Motor neuron (in vitro differentiated cells): ENCODE measurements around the gene CD300H. TPM values are rescaled to one million over a fixed set of nuclear protein-coding genes. Genes with fewer than 3 reads are reported as not detected.

Source experiments
- ATAC-seq, 8 experiments: fragments of 200-7000 bp; cut with Tn5 transposase; replicated peaks in 6 of 8; 2 replicates each; pipeline ENCODE4 v1.8.0; 2021; ENCODE audit warnings: mild to moderate bottlenecking in 8 of 8, moderate library complexity in 8 of 8
- H3K27ac ChIP-seq, 2 donors: fragments of 250-450 bp; sonication (Bioruptor Pico); 2 replicates each; pipeline ENCODE4 v1.9.0; 2021; ENCODE audit warnings: antibody characterized with exemption in 2 of 2, mild to moderate bottlenecking in 2 of 2, moderate library complexity in 1 of 2
- H3K4me1 ChIP-seq, 2 donors: fragments of 250-450 bp; sonication (Bioruptor Pico); replicated peaks in 1 of 2; 2 replicates each; pipeline ENCODE4 v1.6.1; 2021; ENCODE audit warnings: antibody characterized with exemption in 2 of 2, mild to moderate bottlenecking in 2 of 2, moderate library complexity in 1 of 2
- H3K4me3 ChIP-seq, 5 donors: fragments of 250-450 bp; sonication (Bioruptor Pico); 2 replicates each; pipeline ENCODE4 v1.9.0; 2021; ENCODE audit warnings: antibody characterized with exemption in 5 of 5, mild to moderate bottlenecking in 5 of 5, moderate library complexity in 4 of 5
- WGBS, 10 experiments: fragments of 450-650 bp; shearing (Covaris generic); methylation state at CpG; one replicate each; pipeline ENCODE4 v1.0.0; 2022; 5-methylcytosine and 5-hydroxymethylcytosine counted together
- in situ Hi-C, 9 experiments: fragments of 400-800 bp; cut with MboI; loops; one replicate each; pipeline ENCODE4 v1.15.0; 2021; ENCODE audit warnings: low sequenced_read_pairs in 9 of 9, low pct_unique_long_range_greater_than_20kb in 2 of 9; ENCODE audit not compliant: unreplicated experiment in 9 of 9
- total RNA-seq, 8 experiments: library from RNA; unstranded; fragments of 300-600 nt; gene quantifications; 2 replicates each; pipeline versions ENCODE4 v1.2.3 to v1.2.4, GENCODE V29; 2022

Gene CD300H
- total RNA-seq, 8 experiments from 2014 or later = not detected

- Histone ChIP-seq H3K4me3 (no peak overlapping the region), H3K27ac (no peak overlapping the region), H3K4me1 (peaks cover 2 to 14% of the 10 kb centered on the region in 2 donors)
- peak; percentile 5 to 67 (median 42) for ATAC-seq
- WGBS, 10 experiments = 0 to 41% (median 28%) methylated on average over 2 to 10 of the region's 12 CpGs; no CpG with 5 or more reads in 3 of the 10 experiments
- in situ Hi-C loops = loop anchor here in 1 of 9 experiments (25.0 kb wide), 1 partner anchor 110 kb away; the partner anchor contains the start of gene CD300LF
Observed at GRCh38 chr17:74601944-74602572, 34.7 kb upstream of the CD300H start.

GRCh38 chr17:74599448-74599939 lies 32.2 kb upstream of the CD300H start:
- peak in 6 of 8 experiments; percentile 33 to 71 (median 56) for ATAC-seq
- Histone ChIP-seq H3K27ac (no peak overlapping the region), H3K4me1 (peaks cover 2 to 10% of the 10 kb centered on the region in 2 donors), H3K4me3 (no peak overlapping the region)
- WGBS, 10 experiments = 0 to 67% (median 42%) methylated on average over 1 to 6 of the region's 10 CpGs; no CpG with 5 or more reads in 3 of the 10 experiments
- in situ Hi-C loops = no loop called here

- H3K27ac ChIP-seq = no peak overlapping the region
- 0 to 20% (median 10%) methylated on average over 1 to 3 of the region's 3 CpGs; no CpG with 5 or more reads in 7 of the 10 experiments for WGBS, 10 experiments
- peaks cover 2 to 10% of the 10 kb centered on the region in 2 donors for H3K4me1 ChIP-seq
- in situ Hi-C loops = no loop called here
- ATAC-seq = no peak
- no peak overlapping the region for H3K4me3 ChIP-seq
Observed at GRCh38 chr17:74599023-74599399, 31.7 kb upstream of the CD300H start.

GRCh38 chr17:74598346-74599022 lies 31.2 kb upstream of the CD300H start:
- Histone ChIP-seq H3K4me1 (peaks cover 2 to 9% of the 10 kb centered on the region in 2 donors), H3K4me3 (no peak overlapping the region), H3K27ac (no peak overlapping the region)
- ATAC-seq = no peak
- in situ Hi-C loops = no loop called here
- 0 to 100% (median 71%) methylated on average over 1 to 4 of the region's 4 CpGs; no CpG with 5 or more reads in 3 of the 10 experiments for WGBS, 10 experiments

GRCh38 chr17:74597069-74597790 lies 29.9 kb upstream of the CD300H start:
- 0 to 90% (median 66%) methylated on average over 1 to 8 of the region's 8 CpGs; no CpG with 5 or more reads in 1 of the 10 experiments for WGBS, 10 experiments
- no peak overlapping the region for H3K27ac ChIP-seq
- peaks cover 2 to 6% of the 10 kb centered on the region in 2 donors for H3K4me1 ChIP-seq
- H3K4me3 ChIP-seq = no peak overlapping the region
- no peak for ATAC-seq
- in situ Hi-C loops = no loop called here

GRCh38 chr17:74595037-74595750 lies 27.9 kb upstream of the CD300H start:
- in situ Hi-C loops = no loop called here
- Histone ChIP-seq H3K27ac (no peak overlapping the region), H3K4me1 (peaks cover 2 to 6% of the 10 kb centered on the region in 2 donors), H3K4me3 (no peak overlapping the region)
- WGBS, 10 experiments = 0 to 94% (median 60%) methylated on average over 1 to 5 of the region's 6 CpGs; no CpG with 5 or more reads in 3 of the 10 experiments
- ATAC-seq = no peak

GRCh38 chr17:74592087-74592990 lies 25.0 kb upstream of the CD300H start, which contains the start of gene CD300LD:
Gene CD300LD (minus strand): TSS chr17:74592283. CDS start chr17:74592202, 81 bp downstream.
- WGBS, 10 experiments = 21 to 100% (median 66%) methylated on average over 3 to 12 of the region's 14 CpGs
- ATAC-seq = no peak
- in situ Hi-C loops = no loop called here
- H3K4me3 ChIP-seq = no peak within 1 kb of the TSS
- H3K27ac ChIP-seq = no peak within 1 kb of the TSS
- no peaks in the 10 kb centered on the region for H3K4me1 ChIP-seq

GRCh38 chr17:74591503-74591902 lies 24.2 kb upstream of the CD300H start:
- H3K27ac ChIP-seq = no peak overlapping the region
- H3K4me1 ChIP-seq = no peaks in the 10 kb centered on the region
- in situ Hi-C loops = no loop called here
- WGBS, 10 experiments = 0 to 100% (median 33%) methylated on average over 1 of the region's 1 CpG; no CpG with 5 or more reads in 2 of the 10 experiments
- ATAC-seq = no peak
- no peak overlapping the region for H3K4me3 ChIP-seq

GRCh38 chr17:74585711-74586110 lies 18.4 kb upstream of the CD300H start:
- ATAC-seq = peak in 1 of 8 experiments; percentile 5
- WGBS, 10 experiments = 24 to 100% (median 63%) methylated on average over 1 to 3 of the region's 5 CpGs

GRCh38 chr17:74584292-74585060 lies 17.2 kb upstream of the CD300H start:
- 0 to 60% (median 25%) methylated on average over 1 to 14 of the region's 14 CpGs for WGBS, 10 experiments
- in situ Hi-C loops = no loop called here
- Histone ChIP-seq H3K4me3 (no peak overlapping the region), H3K27ac (peak overlapping the region; percentile 50 to 67), H3K4me1 (peaks cover 15 to 26% of the 10 kb centered on the region in 2 donors)
- ATAC-seq = peak in 5 of 8 experiments; percentile 85 to 91 (median 88)

More at GRCh38 chr17:74585711-74586110, 18.4 kb upstream of the CD300H start:
- H3K27ac ChIP-seq = peak overlapping the region in 1 of 2 donors; percentile 15
- H3K4me1 ChIP-seq = peaks cover 15 to 26% of the 10 kb centered on the region in 2 donors
- in situ Hi-C loops = no loop called here
- H3K4me3 ChIP-seq = no peak overlapping the region

- no peak overlapping the region for H3K4me3 ChIP-seq
- no peak overlapping the region for H3K27ac ChIP-seq
- WGBS, 10 experiments = 6 to 100% (median 83%) methylated on average over 1 to 7 of the region's 10 CpGs; no CpG with 5 or more reads in 2 of the 10 experiments
- in situ Hi-C loops = no loop called here
- ATAC-seq = peak in 2 of 8 experiments; percentile 28 to 32
- H3K4me1 ChIP-seq = peaks cover 15 to 26% of the 10 kb centered on the region in 2 donors
Observed at GRCh38 chr17:74582633-74583032, 15.3 kb upstream of the CD300H start.
